Activated CD4-positive, alpha-beta T cell treated with anti-CD3 and anti-CD28 coated beads, Interleukin-2, amount 50 U/mL, for 4 hours (primary cell): Measurements from ENCODE around the gene TAMM41.
A peak's percentile ranks its signal among the peaks of the same experiment; 100 is the strongest.
"Not testable (repeated sequence)": the region's sequence is repeated elsewhere in the genome, so short reads cannot be mapped to it uniquely, and the experiment has no call there.

Experiments used
- DNase-seq, 2 experiments: peaks; one replicate each; pipeline ENCODE4 v3.0.0-alpha.2; 2020

The TAMM41 gene

GRCh38 chr3:11846281-11847266 lies at the start of gene TAMM41:
TAMM41 (minus strand) TSS chr3:11846885; CDS start chr3:11846636, 249 bp downstream.
- peak; percentile 89 to 90 for DNase-seq

DNA sequence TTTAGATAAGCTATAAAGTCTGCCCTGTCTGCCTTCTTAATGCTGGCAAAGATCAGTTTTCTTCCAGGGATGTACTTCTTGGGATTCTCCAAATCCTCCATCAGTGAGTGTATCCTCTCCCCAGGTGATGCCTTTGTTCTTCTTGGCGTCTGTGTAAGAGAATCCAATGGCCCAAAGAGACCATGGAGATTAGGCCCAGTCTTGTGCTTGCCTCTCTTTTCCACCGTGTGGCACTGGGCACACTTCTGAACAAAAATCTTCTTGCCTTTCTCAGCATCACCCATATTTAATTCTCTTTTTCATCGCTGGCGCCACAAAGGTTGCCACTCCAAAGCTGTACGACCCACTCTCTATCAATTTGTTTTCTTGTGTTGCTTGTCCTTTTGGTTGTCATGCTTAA lies 32.2 kb upstream of the TAMM41 start:
- DNase-seq, result no peak

- not testable (repeated sequence) for DNase-seq
Observed at GRCh38 chr3:11874707-11875106, 28.0 kb upstream of the TAMM41 start.

DNA sequence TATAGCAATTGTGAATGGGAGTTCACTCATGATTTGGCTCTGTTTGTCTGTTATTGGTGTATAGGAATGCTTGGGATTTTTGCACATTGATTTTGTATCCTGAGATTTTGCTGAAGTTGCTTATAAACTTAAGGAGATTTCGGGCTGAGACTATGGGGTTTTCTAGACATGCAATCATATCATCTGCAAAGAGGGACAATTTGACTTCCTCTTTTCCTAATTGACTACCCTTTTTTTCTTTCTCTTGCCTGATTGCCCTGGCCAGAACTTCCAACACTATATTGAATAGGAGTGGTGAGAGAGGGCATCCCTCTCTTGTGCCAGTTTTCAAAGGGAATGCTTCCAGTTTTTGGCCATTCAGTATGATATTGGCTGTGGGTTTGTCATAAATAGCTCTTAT lies 17.1 kb upstream of the TAMM41 start:
- not testable (repeated sequence) for DNase-seq

GRCh38 chr3:11862584-11862983 lies 15.9 kb upstream of the TAMM41 start:
- DNase-seq, result not testable (repeated sequence)

DNA sequence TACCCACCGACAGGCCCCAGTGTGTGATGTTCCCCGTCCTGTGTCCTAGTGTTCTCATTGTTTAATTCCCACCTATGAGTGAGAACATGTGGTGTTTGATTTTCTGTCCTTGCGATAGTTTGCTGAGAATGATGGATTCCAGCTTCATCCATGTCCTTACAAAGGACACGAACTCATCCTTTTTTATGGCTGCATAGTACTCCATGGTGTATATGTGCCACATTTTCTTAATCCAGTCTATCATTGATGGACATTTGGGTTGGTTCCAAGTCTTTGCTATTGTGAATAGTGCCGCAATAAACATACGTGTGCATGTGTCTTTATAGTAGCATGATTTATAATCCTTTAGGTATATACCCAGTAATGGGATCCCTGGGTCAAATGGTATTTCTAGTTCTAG lies 15.5 kb upstream of the TAMM41 start:
- DNase-seq, result not testable (repeated sequence)

- not testable (repeated sequence) for DNase-seq
Observed at GRCh38 chr3:11860213-11860612, 13.5 kb upstream of the TAMM41 start.

DNA sequence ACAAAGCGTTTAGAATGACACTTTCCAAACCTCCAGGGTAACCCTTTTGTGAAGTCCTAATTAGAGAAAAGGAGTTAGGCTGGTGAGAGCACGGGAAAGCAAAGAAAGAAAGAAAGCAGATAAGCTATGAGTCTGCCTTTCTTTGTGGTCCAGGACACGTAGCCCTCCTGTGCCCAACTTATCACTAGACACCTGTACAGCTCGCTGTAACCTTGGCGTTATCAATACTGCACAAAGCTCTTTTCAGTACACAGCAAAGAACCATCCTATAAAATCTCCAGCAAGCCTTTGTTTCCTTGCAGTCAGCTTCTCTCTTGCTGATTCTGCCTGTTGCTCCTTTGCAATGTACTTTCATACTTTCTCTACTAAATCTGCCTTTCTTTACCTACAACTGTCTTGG lies 6.8 kb upstream of the TAMM41 start:
- no peak for DNase-seq

DNA sequence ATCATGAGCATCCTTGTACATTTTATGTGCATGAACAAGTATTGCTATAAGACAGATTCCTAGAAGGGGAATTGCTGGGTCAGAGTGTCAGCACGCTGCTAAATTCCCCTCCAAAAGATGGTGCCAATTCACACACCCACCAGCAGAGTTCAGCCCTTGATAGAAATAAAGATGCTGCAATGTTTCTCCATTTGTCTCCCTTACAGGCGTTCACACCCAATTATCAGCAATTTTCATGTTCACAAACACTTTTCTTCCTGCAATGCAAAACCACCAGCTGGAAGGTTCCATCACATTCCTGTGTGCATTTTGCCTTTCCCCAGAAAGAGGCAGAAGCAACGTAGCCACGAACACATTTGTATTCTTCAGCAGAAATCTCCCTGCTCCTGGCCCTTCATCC lies 3.3 kb upstream of the TAMM41 start:
- DNase-seq, result no peak

DNA sequence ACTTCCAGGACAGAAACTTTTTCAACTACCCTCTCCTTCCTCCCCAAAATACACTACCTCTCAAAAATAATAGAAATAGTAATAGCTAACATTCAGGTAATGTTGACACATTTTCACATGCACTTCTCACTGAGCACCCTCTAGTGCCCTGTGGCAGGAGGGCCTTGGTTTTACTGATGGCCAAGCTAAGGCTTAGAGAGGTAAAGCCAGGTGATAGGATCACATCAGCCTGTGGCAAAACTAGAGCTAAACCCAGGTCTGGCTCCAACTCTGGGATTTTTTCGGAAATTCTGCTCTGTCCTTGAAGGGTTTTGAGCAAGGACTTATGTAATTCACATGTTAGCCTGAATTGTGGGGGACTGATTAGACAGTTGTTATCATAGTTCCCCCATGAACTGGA lies 922 bp upstream of the TAMM41 start:
- no peak for DNase-seq

- no peak for DNase-seq
Observed at GRCh38 chr3:11845651-11846050, 1.0 kb downstream of the TAMM41 start.

GRCh38 chr3:11844891-11845290 lies 1.8 kb downstream of the TAMM41 start:
- no peak for DNase-seq

DNA sequence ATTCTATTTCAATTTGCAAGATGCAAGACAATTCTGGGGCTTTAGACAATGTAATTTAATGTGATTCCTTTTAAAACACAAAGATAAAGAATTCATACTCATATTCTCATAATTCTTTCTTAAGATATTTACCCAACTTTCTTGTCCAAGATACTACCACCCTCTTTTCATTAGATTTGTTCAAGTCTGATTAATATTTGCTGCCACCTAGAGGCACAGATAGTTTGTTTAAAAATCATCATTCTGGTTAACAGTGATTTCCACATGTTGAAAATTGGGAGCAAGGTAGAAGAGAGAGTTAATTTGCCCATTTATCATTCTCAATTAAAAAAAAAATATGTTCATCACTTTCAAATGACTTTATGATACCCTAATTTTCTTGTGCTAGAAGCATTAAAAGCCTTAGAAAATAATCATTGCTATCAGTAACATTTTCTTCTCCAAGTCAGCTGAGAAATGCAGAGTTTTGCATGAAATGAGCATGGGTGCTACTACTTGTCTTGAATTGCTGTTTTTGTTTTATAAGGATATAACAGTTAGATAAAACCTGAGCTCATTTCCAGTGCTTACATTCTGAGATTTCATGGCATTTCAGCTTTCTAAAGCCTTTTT lies 11.6 kb downstream of the TAMM41 start:
- DNase-seq, result no peak

DNA sequence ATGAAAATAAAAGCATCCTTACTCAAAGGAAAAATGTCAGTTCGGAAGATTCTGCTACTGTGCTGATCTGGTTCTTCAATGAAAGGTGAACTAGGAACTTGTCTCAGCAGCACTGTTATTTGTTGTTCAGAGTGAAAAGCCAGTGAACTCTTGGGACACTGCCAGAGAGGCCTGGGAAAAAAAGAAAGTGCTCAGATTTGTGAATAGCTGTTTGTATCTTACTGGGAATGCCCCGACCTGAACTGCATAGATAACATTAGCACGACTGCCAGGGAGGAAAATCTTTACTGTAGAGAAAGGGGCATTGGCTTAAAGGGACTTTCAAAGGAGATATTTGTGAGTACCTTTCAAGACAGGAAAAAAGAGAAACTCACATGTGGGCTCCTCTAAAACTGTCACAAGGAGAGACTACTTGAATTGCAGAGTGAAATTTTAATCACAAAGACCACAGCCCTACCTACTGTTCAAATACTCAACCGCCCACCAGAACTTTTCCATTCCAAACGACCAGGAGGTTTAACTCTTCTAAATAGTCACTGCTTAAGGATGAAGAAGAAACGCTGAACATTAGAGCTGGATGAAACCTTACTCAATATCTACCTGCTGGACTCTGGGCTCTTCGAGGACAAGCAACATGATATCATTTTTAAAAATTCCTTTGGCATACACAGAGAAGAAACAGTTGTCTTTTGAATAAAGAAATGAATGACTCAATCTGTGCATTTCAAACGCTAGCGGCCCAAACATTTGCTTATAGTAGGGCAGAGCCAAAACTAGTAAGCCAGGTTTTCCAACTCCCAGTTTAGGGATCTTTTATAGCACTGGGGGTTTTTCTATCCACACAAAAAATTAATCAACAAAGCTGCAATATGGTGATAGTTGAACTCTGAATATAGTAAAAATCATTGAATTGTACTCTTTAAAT lies 13.4 kb downstream of the TAMM41 start:
- no peak for DNase-seq

- DNase-seq, result no peak
Observed at GRCh38 chr3:11829416-11829815, 17.3 kb downstream of the TAMM41 start.

DNA sequence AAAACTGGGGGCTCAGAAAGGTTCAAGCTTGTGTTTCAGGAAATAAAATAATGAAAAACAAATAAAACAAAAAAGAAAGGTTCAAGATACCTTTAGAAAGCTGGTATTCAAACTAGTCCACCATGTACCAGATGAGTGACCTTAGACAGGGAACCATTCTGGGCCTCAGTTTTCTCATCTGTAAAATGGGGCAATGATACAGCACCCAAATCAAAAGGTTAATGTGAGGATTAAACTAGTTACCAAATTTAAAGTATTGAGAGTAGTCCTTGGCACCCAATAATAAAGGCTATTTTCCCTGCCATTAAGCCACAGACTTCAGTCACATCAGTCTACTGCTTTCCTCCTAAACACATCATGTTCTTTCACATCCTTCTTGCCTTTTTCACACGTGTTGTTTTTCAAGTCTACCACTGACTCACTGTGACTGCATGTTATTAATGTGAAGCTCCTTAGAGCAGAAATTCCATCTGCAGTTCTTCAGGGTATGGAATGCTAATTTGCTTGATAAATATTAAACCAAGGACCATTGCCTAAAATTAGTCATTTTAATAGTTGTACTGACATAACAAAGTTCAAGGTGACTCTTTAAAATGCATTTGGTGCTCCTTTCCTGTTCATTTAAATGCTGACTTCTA lies 19.9 kb downstream of the TAMM41 start:
- no peak for DNase-seq

GRCh38 chr3:11825301-11825700 lies 21.4 kb downstream of the TAMM41 start:
- DNase-seq, result no peak

GRCh38 chr3:11820531-11821041 lies 26.1 kb downstream of the TAMM41 start:
- no peak for DNase-seq

DNA sequence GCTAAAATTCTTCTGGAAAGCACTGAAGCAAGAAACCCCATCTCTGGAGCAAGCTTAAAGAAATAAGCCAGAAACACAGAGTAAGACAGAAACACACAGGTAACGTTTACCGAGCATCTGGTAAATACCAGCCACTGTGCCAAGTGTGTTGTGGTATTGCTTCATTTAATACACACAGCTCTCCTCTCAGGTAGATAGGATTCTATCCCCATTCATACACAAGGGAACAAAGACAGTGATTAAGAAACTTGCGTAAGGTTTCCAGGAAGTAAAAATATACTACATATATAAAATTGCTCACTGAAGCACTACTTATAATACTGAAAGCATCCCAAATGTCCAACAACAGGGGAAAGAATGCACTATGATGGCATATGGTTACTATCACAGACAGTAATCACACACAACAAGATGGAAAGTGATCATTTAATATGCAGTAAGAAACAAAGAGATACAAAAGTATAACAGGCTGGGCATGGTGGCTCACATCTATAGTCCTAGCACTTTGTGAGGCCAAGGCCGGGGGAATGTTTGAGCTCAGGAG lies 27.5 kb downstream of the TAMM41 start:
- no peak for DNase-seq

GRCh38 chr3:11818033-11818432 lies 28.7 kb downstream of the TAMM41 start:
- DNase-seq, result no peak

GRCh38 chr3:11815111-11815510 lies 31.6 kb downstream of the TAMM41 start:
- DNase-seq, result no peak

- DNase-seq, result no peak
Observed at GRCh38 chr3:11814663-11815062, 32.0 kb downstream of the TAMM41 start.
